Endometrial microvascular endothelial cells (primary cell): ENCODE results near the gene PAPSS1. TPM values are rescaled to one million over a fixed set of nuclear protein-coding genes. Genes with fewer than 3 reads are reported as not detected.

Experiments
- in situ Hi-C: cut with HindIII; loops from 2 replicates; pipeline ENCODE4 v1.10.0; 2017; ENCODE audit warnings: low sequenced_read_pairs, low pct_unique_long_range_greater_than_20kb; ENCODE audit errors: inconsistent ontology term
- total RNA-seq: library from RNA; depleted of rRNA; stranded (reverse); fragments of >200 nt; gene quantifications from one replicate; pipeline ENCODE4 v1.2.3, GENCODE V29; 2015; ENCODE audit errors: inconsistent ontology term

PAPSS1 gene
- total RNA-seq, 1 donor from 2014 or later, result 45.2 TPM

GRCh38 chr4:107647591-107647990 lies 72.4 kb downstream of the PAPSS1 start:
- in situ Hi-C loops, result no loop called here

GRCh38 chr4:107645604-107646003 lies 74.4 kb downstream of the PAPSS1 start:
- in situ Hi-C loops, result no loop called here

- in situ Hi-C loops, result no loop called here
Measured at GRCh38 chr4:107643021-107643420, 77.0 kb downstream of the PAPSS1 start.

- in situ Hi-C loops, result no loop called here
Measured at GRCh38 chr4:107640878-107641277, 79.2 kb downstream of the PAPSS1 start.

GRCh38 chr4:107640197-107640596 lies 79.8 kb downstream of the PAPSS1 start:
- in situ Hi-C loops, result no loop called here

GRCh38 chr4:107635735-107636134 lies 84.3 kb downstream of the PAPSS1 start:
- in situ Hi-C loops, result no loop called here

- in situ Hi-C loops, result no loop called here
Measured at GRCh38 chr4:107631560-107631959, 88.5 kb downstream of the PAPSS1 start.

GRCh38 chr4:107630185-107630705 lies 89.8 kb downstream of the PAPSS1 start:
- in situ Hi-C loops, result no loop called here

- in situ Hi-C loops, result no loop called here
Measured at GRCh38 chr4:107629318-107629717, 90.7 kb downstream of the PAPSS1 start.

- in situ Hi-C loops, result no loop called here
Measured at GRCh38 chr4:107625391-107625902, 94.6 kb downstream of the PAPSS1 start.

GRCh38 chr4:107624024-107624423 lies 96.0 kb downstream of the PAPSS1 start:
- in situ Hi-C loops, result no loop called here

GRCh38 chr4:107622006-107622405 lies 98.0 kb downstream of the PAPSS1 start:
- in situ Hi-C loops, result no loop called here

- in situ Hi-C loops, result no loop called here
Measured at GRCh38 chr4:107619731-107620130, 100.3 kb downstream of the PAPSS1 start.

GRCh38 chr4:107619066-107619465 lies 101.0 kb downstream of the PAPSS1 start:
- in situ Hi-C loops, result no loop called here

GRCh38 chr4:107618656-107619055 lies 101.4 kb downstream of the PAPSS1 start:
- in situ Hi-C loops, result no loop called here

GRCh38 chr4:107616838-107617389 lies 103.1 kb downstream of the PAPSS1 start:
- in situ Hi-C loops, result no loop called here

- in situ Hi-C loops, result no loop called here
Measured at GRCh38 chr4:107615809-107616208, 104.2 kb downstream of the PAPSS1 start.

GRCh38 chr4:107603430-107603829 lies 116.6 kb downstream of the PAPSS1 start:
- in situ Hi-C loops, result no loop called here

- in situ Hi-C loops, result no loop called here
Measured at GRCh38 chr4:107600983-107601382, 119.1 kb downstream of the PAPSS1 start.

- in situ Hi-C loops, result no loop called here
Measured at GRCh38 chr4:107600436-107600835, 119.6 kb downstream of the PAPSS1 start.

GRCh38 chr4:107599841-107600240 lies 120.2 kb downstream of the PAPSS1 start:
- in situ Hi-C loops, result no loop called here
